ENCODE data around the gene PRKCZ.

GRCh38 chr1:2073382-2074230 is 23.4 kb downstream of the PRKCZ start:
- TF ChIP-seq EZH2phosphoT487 (IDR thresholded peaks at IDR 0.05; ENCODE audit: insufficient read depth, low read depth) (no peak), EZH2 (IDR thresholded peaks at IDR 0.05; ENCODE audit: insufficient read depth, poor library complexity, severe bottlenecking) (no peak)

All from GM23248 (cell line).